ENCODE measurements around the gene CHI3L1.

Gene CHI3L1

GRCh38 chr1:203204756-203205155, 18.3 kb upstream of the CHI3L1 start:
- no peak for DNase-seq

- peak; percentile 31 for DNase-seq
Observed at GRCh38 chr1:203202431-203203245, 16.1 kb upstream of the CHI3L1 start.

- DNase-seq: no peak
Observed at GRCh38 chr1:203201516-203202205, 15.2 kb upstream of the CHI3L1 start.

- DNase-seq: no peak
Observed at GRCh38 chr1:203200916-203201315, 14.4 kb upstream of the CHI3L1 start.

GRCh38 chr1:203199816-203200571, 13.5 kb upstream of the CHI3L1 start:
- DNase-seq: no peak

- DNase-seq: no peak
Observed at GRCh38 chr1:203199481-203199815, 12.9 kb upstream of the CHI3L1 start.

GRCh38 chr1:203199002-203199401, 12.5 kb upstream of the CHI3L1 start:
- DNase-seq: no peak

GRCh38 chr1:203197625-203198024, 11.1 kb upstream of the CHI3L1 start:
- no peak for DNase-seq

- DNase-seq: no peak
Observed at GRCh38 chr1:203196371-203196770, 9.9 kb upstream of the CHI3L1 start.

GRCh38 chr1:203190949-203191348, 4.4 kb upstream of the CHI3L1 start:
- no peak for DNase-seq

- no peak for DNase-seq
Observed at GRCh38 chr1:203189951-203190352, 3.4 kb upstream of the CHI3L1 start.

GRCh38 chr1:203188686-203189232, 2.3 kb upstream of the CHI3L1 start:
- DNase-seq: no peak

GRCh38 chr1:203187689-203188264, 1.3 kb upstream of the CHI3L1 start:
- DNase-seq: no peak

- DNase-seq: no peak
Observed at GRCh38 chr1:203187304-203187685, 791 bp upstream of the CHI3L1 start.

- DNase-seq: no peak
Observed at GRCh38 chr1:203186091-203186445, 436 bp downstream of the CHI3L1 start.

- no peak for DNase-seq
Observed at GRCh38 chr1:203185585-203185984, 919 bp downstream of the CHI3L1 start.

GRCh38 chr1:203185061-203185461, 1.4 kb downstream of the CHI3L1 start:
- DNase-seq: no peak

GRCh38 chr1:203184467-203184866, 2.0 kb downstream of the CHI3L1 start:
- no peak for DNase-seq

- DNase-seq: no peak
Observed at GRCh38 chr1:203183828-203184227, 2.7 kb downstream of the CHI3L1 start.

GRCh38 chr1:203182387-203182953, 4.0 kb downstream of the CHI3L1 start:
- DNase-seq: no peak

- no peak for DNase-seq
Observed at GRCh38 chr1:203181586-203182386, 4.7 kb downstream of the CHI3L1 start.

Measured in hematopoietic multipotent progenitor cell treated with erythropoietin and hydrocortisone succinate and interleukin-3 and kit ligand, for 6 days (in vitro differentiated cells).